Calu3 (cell line): ENCODE measurements around the gene SLC7A4. TPM values are rescaled to one million over a fixed set of nuclear protein-coding genes. Genes with fewer than 3 reads are reported as not detected.

Source experiments
- BruUV-seq: library from RNA; stranded (reverse); fragments of 400-500 nt; replicated peaks from 2 replicates; lab custom pipeline; 2021; lab: Mats Ljungman, UMichigan
- CTCF ChIA-PET: fragments of 300-600 bp; sonication (Branson Sonifier 250); formaldehyde crosslinking; loops from one replicate; lab custom pipeline; 2022; ENCODE audit warnings: antibody characterized with exemption; lab: Charles Lee
- DNase-seq: peaks from one replicate; pipeline ENCODE4 v3.0.0; 2022
- H3K27ac Mint-ChIP-seq: one replicate; pipeline ENCODE4 v1.8.0; 2022; ENCODE audit warnings: mixed read lengths; ENCODE audit not compliant: unreplicated experiment
- H3K27me3 Mint-ChIP-seq: one replicate; pipeline ENCODE4 v1.8.0; 2022; ENCODE audit warnings: mixed read lengths; ENCODE audit not compliant: unreplicated experiment
- H3K36me3 Mint-ChIP-seq: one replicate; pipeline ENCODE4 v1.8.0; 2022; ENCODE audit warnings: mild to moderate bottlenecking, moderate library complexity, mixed read lengths; ENCODE audit not compliant: insufficient read depth, unreplicated experiment
- H3K4me1 Mint-ChIP-seq: one replicate; pipeline ENCODE4 v1.8.0; 2022; ENCODE audit warnings: mild to moderate bottlenecking, low read depth, mixed read lengths; ENCODE audit not compliant: unreplicated experiment
- H3K4me3 Mint-ChIP-seq: one replicate; pipeline ENCODE4 v1.8.0; 2022; ENCODE audit warnings: mild to moderate bottlenecking, low read depth, moderate library complexity, mixed read lengths; ENCODE audit not compliant: unreplicated experiment
- H3K9me3 Mint-ChIP-seq: one replicate; pipeline ENCODE4 v1.8.0; 2022; ENCODE audit warnings: low read depth, mixed read lengths; ENCODE audit not compliant: unreplicated experiment
- CTCF ChIP-seq: fragments of 200-600 bp; IDR thresholded peaks from one replicate; pipeline ENCODE4 v1.8.0; 2022; ENCODE audit warnings: antibody characterized with exemption; ENCODE audit not compliant: unreplicated experiment
- intact Hi-C: fragments of 100-400 bp; cut with micrococcal nuclease; formaldehyde crosslinking; loops from one replicate; pipeline ENCODE4 v1.10.0; 2022; ENCODE audit not compliant: unreplicated experiment
- total RNA-seq: library from RNA; stranded (reverse); gene quantifications from 2 replicates; pipeline ENCODE4 v1.2.3, GENCODE V29; 2022

SLC7A4 gene
- total RNA-seq, 1 experiment from 2014 or later: 0.14 TPM

- H3K4me3 Mint-ChIP-seq: no peak overlapping the region
- H3K36me3 Mint-ChIP-seq: peaks cover 38% of the 10 kb centered on the region
- no peaks in the 10 kb centered on the region for H3K9me3 Mint-ChIP-seq
- CTCF ChIA-PET: no interaction called here
- BruUV-seq: no TSS peak
- H3K27me3 Mint-ChIP-seq: no peaks in the 10 kb centered on the region
- DNase-seq: no peak
- intact Hi-C loops: no loop called here
- no peak for TF ChIP-seq CTCF
- H3K27ac Mint-ChIP-seq: no peak overlapping the region
- H3K4me1 Mint-ChIP-seq: no peaks in the 10 kb centered on the region
Observed at GRCh38 chr22:20992456-20993303, 39.7 kb downstream of the SLC7A4 start.

- H3K27me3 Mint-ChIP-seq: no peaks in the 10 kb centered on the region
- no peak overlapping the region for H3K27ac Mint-ChIP-seq
- no peaks in the 10 kb centered on the region for H3K4me1 Mint-ChIP-seq
- CTCF ChIA-PET: no interaction called here
- DNase-seq: no peak
- TF ChIP-seq CTCF: no peak
- H3K4me3 Mint-ChIP-seq: no peak overlapping the region
- no TSS peak for BruUV-seq
- H3K9me3 Mint-ChIP-seq: no peaks in the 10 kb centered on the region
- H3K36me3 Mint-ChIP-seq: peaks cover 32% of the 10 kb centered on the region
- intact Hi-C loops: no loop called here
Observed at GRCh38 chr22:20992056-20992442, 40.3 kb downstream of the SLC7A4 start.

- BruUV-seq: no TSS peak
- H3K27ac Mint-ChIP-seq: no peak overlapping the region
- no peaks in the 10 kb centered on the region for H3K4me1 Mint-ChIP-seq
- CTCF ChIA-PET: no interaction called here
- TF ChIP-seq CTCF: no peak
- H3K27me3 Mint-ChIP-seq: no peaks in the 10 kb centered on the region
- H3K4me3 Mint-ChIP-seq: no peak overlapping the region
- no peak for DNase-seq
- intact Hi-C loops: no loop called here
- no peaks in the 10 kb centered on the region for H3K9me3 Mint-ChIP-seq
- H3K36me3 Mint-ChIP-seq: peaks cover 29% of the 10 kb centered on the region
Observed at GRCh38 chr22:20991252-20992055, 40.9 kb downstream of the SLC7A4 start.

- H3K4me1 Mint-ChIP-seq: no peaks in the 10 kb centered on the region
- H3K4me3 Mint-ChIP-seq: no peak overlapping the region
- BruUV-seq: no TSS peak
- no peak overlapping the region for H3K27ac Mint-ChIP-seq
- CTCF ChIA-PET: no interaction called here
- TF ChIP-seq CTCF: no peak
- H3K36me3 Mint-ChIP-seq: peaks cover 22% of the 10 kb centered on the region
- DNase-seq: no peak
- intact Hi-C loops: no loop called here
- H3K9me3 Mint-ChIP-seq: no peaks in the 10 kb centered on the region
- no peaks in the 10 kb centered on the region for H3K27me3 Mint-ChIP-seq
Observed at GRCh38 chr22:20990184-20991180, 41.9 kb downstream of the SLC7A4 start.
